H9 (cell line): Measurements from ENCODE around the gene ANKRD53. TPM values are rescaled to one million over a fixed set of nuclear protein-coding genes. Genes with fewer than 3 reads are reported as not detected.

ENCODE experiments used
- DNase-seq: peaks from one replicate; pipeline ENCODE4 v3.0.0-alpha.2; 2017
- H2AFZ ChIP-seq: one replicate; pipeline ENCODE4 v1.6.1; 2013; ENCODE audit warnings: mild to moderate bottlenecking, low read length, control low read depth, moderate library complexity
- H2AK5ac ChIP-seq: 2 replicates; pipeline ENCODE4 v1.6.1; 2013; ENCODE audit warnings: low read length, control low read depth, mixed read lengths; ENCODE audit not compliant: insufficient read length
- H2BK120ac ChIP-seq: one replicate; pipeline ENCODE4 v1.6.1; 2013; ENCODE audit warnings: low read depth, mild to moderate bottlenecking, low read length, control low read depth, inconsistent platforms; ENCODE audit not compliant: poor library complexity, severe bottlenecking
- H2BK12ac ChIP-seq: 2 replicates; pipeline ENCODE4 v1.6.1; 2013; ENCODE audit warnings: low read length, control low read depth, mixed read lengths, low read depth; ENCODE audit not compliant: insufficient read length
- H2BK15ac ChIP-seq: 2 replicates; pipeline ENCODE4 v1.6.1; 2013; ENCODE audit warnings: low read depth, low read length, control low read depth
- H2BK20ac ChIP-seq: one replicate; pipeline ENCODE4 v1.6.1; 2013; ENCODE audit warnings: low read depth, mild to moderate bottlenecking, low read length, control low read depth, inconsistent platforms; ENCODE audit not compliant: poor library complexity, severe bottlenecking
- H2BK5ac ChIP-seq: 2 replicates; pipeline ENCODE4 v1.6.1; 2013; ENCODE audit warnings: low read length, control low read depth, mixed read lengths; ENCODE audit not compliant: insufficient read length
- H3K14ac ChIP-seq: 2 replicates; pipeline ENCODE4 v1.6.1; 2013; ENCODE audit warnings: low read length, control low read depth; ENCODE audit not compliant: insufficient read depth
- H3K18ac ChIP-seq: 2 replicates; pipeline ENCODE4 v1.6.1; 2013; ENCODE audit warnings: low read depth, mild to moderate bottlenecking, mixed read lengths, low read length, control low read depth; ENCODE audit not compliant: insufficient read length
- H3K23ac ChIP-seq: 2 replicates; pipeline ENCODE4 v1.6.1; 2013; ENCODE audit warnings: low read length, control low read depth, mixed read lengths, low read depth; ENCODE audit not compliant: insufficient read length
- H3K23me2 ChIP-seq: 2 replicates; pipeline ENCODE4 v1.6.1; 2013; ENCODE audit warnings: low read depth, mild to moderate bottlenecking, mixed read lengths, low read length, control low read depth; ENCODE audit not compliant: insufficient read length, poor library complexity, severe bottlenecking
- H3K27ac ChIP-seq: 2 replicates; pipeline ENCODE4 v1.5.1; 2013; ENCODE audit warnings: low read length, control low read depth, mixed read lengths, low read depth; ENCODE audit not compliant: insufficient read length
- H3K27me3 ChIP-seq: 2 replicates; pipeline ENCODE4 v1.6.1; 2013; ENCODE audit warnings: low read length, control low read depth, inconsistent platforms; ENCODE audit not compliant: insufficient read depth
- H3K4ac ChIP-seq: 2 replicates; pipeline ENCODE4 v1.6.1; 2013; ENCODE audit warnings: low read depth, mild to moderate bottlenecking, control low read depth, inconsistent platforms, low read length, moderate library complexity
- H3K4me1 ChIP-seq: 2 replicates; pipeline ENCODE4 v1.6.1; 2013; ENCODE audit warnings: low read length, control low read depth, inconsistent platforms; ENCODE audit not compliant: insufficient read depth
- H3K4me2 ChIP-seq: 2 replicates; pipeline ENCODE4 v1.6.1; 2013; ENCODE audit warnings: low read length, control low read depth, mixed read lengths; ENCODE audit not compliant: insufficient read length, insufficient read depth
- H3K56ac ChIP-seq: 2 replicates; pipeline ENCODE4 v1.6.1; 2013; ENCODE audit warnings: low read depth, mild to moderate bottlenecking, mixed read lengths, low read length, control low read depth; ENCODE audit not compliant: insufficient read length
- H3K79me1 ChIP-seq: 2 replicates; pipeline ENCODE4 v1.6.1; 2013; ENCODE audit warnings: low read depth, mild to moderate bottlenecking, moderate library complexity, low read length, control low read depth, inconsistent platforms; ENCODE audit not compliant: insufficient read depth, poor library complexity, severe bottlenecking
- H3K79me2 ChIP-seq: 2 replicates; pipeline ENCODE4 v1.6.1; 2013; ENCODE audit warnings: low read length, control low read depth, inconsistent platforms; ENCODE audit not compliant: insufficient read depth
- H3K9ac ChIP-seq: 2 replicates; pipeline ENCODE4 v1.6.1; 2013; ENCODE audit warnings: low read length, control low read depth, mixed read lengths; ENCODE audit not compliant: insufficient read length; ENCODE audit errors: extremely low read depth
- H3K9me3 ChIP-seq: one replicate; pipeline ENCODE4 v1.6.1; 2013; ENCODE audit warnings: low read depth, low read length, inconsistent platforms; ENCODE audit not compliant: control insufficient read depth
- H3T11ph ChIP-seq: one replicate; pipeline ENCODE4 v1.6.1; 2013; ENCODE audit warnings: mild to moderate bottlenecking, low read length, control low read depth, inconsistent platforms
- H4K20me1 ChIP-seq: one replicate; pipeline ENCODE4 v1.6.1; 2013; ENCODE audit not compliant: control insufficient read depth, insufficient read length, insufficient read depth
- H4K5ac ChIP-seq: 2 replicates; pipeline ENCODE4 v1.6.1; 2013; ENCODE audit warnings: low read depth, mild to moderate bottlenecking, mixed read lengths, low read length, control low read depth; ENCODE audit not compliant: insufficient read length
- H4K8ac ChIP-seq: replicated peaks from 2 replicates; pipeline ENCODE4 v1.6.1; 2013; ENCODE audit warnings: low read length, control low read depth, mixed read lengths, low read depth; ENCODE audit not compliant: insufficient read length
- H4K91ac ChIP-seq: 2 replicates; pipeline ENCODE4 v1.6.1; 2013; ENCODE audit warnings: low read depth, mild to moderate bottlenecking, moderate library complexity, mixed read lengths, low read length, control low read depth; ENCODE audit not compliant: insufficient read length
- H3K27ac Mint-ChIP-seq, 3 experiments: 2 replicates in 2 of 3; 3 replicates in 1 of 3; pipeline ENCODE4 v1.8.0; 2020 to 2021; ENCODE audit warnings: mixed read lengths in 3 of 3, mild to moderate bottlenecking in 1 of 3, moderate library complexity in 1 of 3
- H3K27me3 Mint-ChIP-seq: 2 replicates; pipeline ENCODE4 v1.8.0; 2021; ENCODE audit warnings: low read depth, mild to moderate bottlenecking, moderate library complexity, mixed read lengths
- H3K36me3 Mint-ChIP-seq, 3 experiments: 2 replicates in 2 of 3; 3 replicates in 1 of 3; pipeline ENCODE4 v1.8.0; 2020 to 2021; ENCODE audit warnings: low read depth in 3 of 3, mixed read lengths in 3 of 3; ENCODE audit not compliant: insufficient read depth in 1 of 3
- H3K4me1 Mint-ChIP-seq, 2 experiments: 2 replicates each; pipeline ENCODE4 v1.8.0; 2020; ENCODE audit warnings: mixed read lengths in 2 of 2
- H3K4me3 Mint-ChIP-seq, 2 experiments: 2 replicates in 1 of 2; 3 replicates in 1 of 2; pipeline ENCODE4 v1.8.0; 2020 to 2021; ENCODE audit warnings: mild to moderate bottlenecking in 2 of 2, mixed read lengths in 2 of 2, moderate library complexity in 1 of 2
- H3K9me3 Mint-ChIP-seq, 2 experiments: 2 replicates in 1 of 2; 3 replicates in 1 of 2; pipeline ENCODE4 v1.8.0; 2020; ENCODE audit warnings: mild to moderate bottlenecking in 2 of 2, mixed read lengths in 2 of 2, moderate library complexity in 1 of 2
- CTCF ChIP-seq: fragments of 200-600 bp; sonication (generic); conservative IDR thresholded peaks from 3 replicates; pipeline ENCODE4 v1.8.0; 2021; ENCODE audit warnings: antibody characterized with exemption, mild to moderate bottlenecking
- WGBS: extraction: QIAGEN DNeasy Blood & Tissue Kit; methylation state at CpG from one replicate; pipeline ENCODE4 v1.1.7; 2013; ENCODE audit warnings: missing lambda C conversion rate, low lambda C conversion rate, mixed read lengths; ENCODE audit not compliant: insufficient read length; ENCODE audit errors: extremely low coverage; 5-methylcytosine and 5-hydroxymethylcytosine counted together
- total RNA-seq: library from RNA; stranded (reverse); gene quantifications from 2 replicates; pipeline ENCODE4 v1.2.1, GENCODE V29; 2021

The ANKRD53 gene
- total RNA-seq, 1 experiment from 2014 or later, result 0.28 TPM

- no CpG with 5 or more reads among the region's 6 CpGs for WGBS
- Histone ChIP-seq H4K20me1 (peaks cover 3% of the 10 kb centered on the region), H3K27ac (no peak overlapping the region), H2BK20ac (no peak overlapping the region), H4K91ac (no peak overlapping the region), H3K9ac (no peak overlapping the region), H3K23me2 (no peaks in the 10 kb centered on the region), H2BK15ac (no peak overlapping the region; the same call in 1 of the 2 replicates), H3K79me1 (no peaks in the 10 kb centered on the region), H3K4ac (no peak overlapping the region), H2BK120ac (no peak overlapping the region), H2BK5ac (no peak overlapping the region), H3K18ac (no peak overlapping the region), H2AK5ac (no peak overlapping the region), H3K27me3 (no peaks in the 10 kb centered on the region; the same call in 1 of the 2 replicates), H3K23ac (no peak overlapping the region), H4K8ac (no peak overlapping the region), H3K14ac (no peak overlapping the region), H3K79me2 (no peaks in the 10 kb centered on the region), H3K9me3 (no peaks in the 10 kb centered on the region), H4K5ac (no peak overlapping the region), H2BK12ac (no peak overlapping the region), H3K4me1 (no peaks in the 10 kb centered on the region), H3K4me2 (no peak overlapping the region), H2AFZ (no peak overlapping the region), H3K56ac (no peak overlapping the region), H3T11ph (no peak overlapping the region)
- H3K9me3 Mint-ChIP-seq, result no peaks in the 10 kb centered on the region
- H3K27ac Mint-ChIP-seq, result no peak overlapping the region; a peak in 1 of 7 replicates
- TF ChIP-seq CTCF, result no peak
- no peaks in the 10 kb centered on the region for H3K4me1 Mint-ChIP-seq
- H3K36me3 Mint-ChIP-seq, result no peaks in the 10 kb centered on the region
- peak; percentile 20 for DNase-seq
- H3K27me3 Mint-ChIP-seq, result peaks cover 78% of the 10 kb centered on the region
- no peak overlapping the region for H3K4me3 Mint-ChIP-seq
Measured at GRCh38 chr2:70957798-70958197, 20.6 kb upstream of the ANKRD53 start.
